GM23338 (cell line): ENCODE results near the gene PTPRN2. TPM values are rescaled to one million over a fixed set of nuclear protein-coding genes. Genes with fewer than 3 reads are reported as not detected.

Experiments used
- ATAC-seq: fragments of 200-7000 bp; cut with Tn5 transposase; 3 replicates; pipeline ENCODE4 v1.9.1; 2020
- DNase-seq: peaks from one replicate; pipeline ENCODE4 v3.0.0-alpha.2; 2015; ENCODE audit warnings: low spot score
- H2AFZ ChIP-seq: fragments of 200-600 bp; sonication (generic); 2 replicates; pipeline ENCODE4 v1.8.0; 2016; ENCODE audit warnings: antibody characterized with exemption, mild to moderate bottlenecking, moderate library complexity
- H3F3A ChIP-seq: fragments of 200-600 bp; sonication (generic); replicated peaks from 2 replicates; pipeline ENCODE4 v1.8.0; 2017; ENCODE audit warnings: antibody characterized with exemption, mixed run types, low read depth
- H3K27ac ChIP-seq: fragments of 200-600 bp; sonication (generic); 2 replicates; pipeline ENCODE4 v1.6.1; 2016; ENCODE audit warnings: low read depth
- H3K27me3 ChIP-seq: fragments of 200-600 bp; sonication (generic); 2 replicates; pipeline ENCODE4 v1.8.0; 2016; ENCODE audit warnings: mild to moderate bottlenecking, mixed run types, moderate library complexity; ENCODE audit not compliant: insufficient read depth
- H3K36me3 ChIP-seq: fragments of 200-600 bp; sonication (generic); 2 replicates; pipeline ENCODE4 v1.8.0; 2016; ENCODE audit warnings: mild to moderate bottlenecking; ENCODE audit not compliant: insufficient read depth
- H3K4me1 ChIP-seq: fragments of 200-600 bp; sonication (generic); 2 replicates; pipeline ENCODE4 v1.8.0; 2016; ENCODE audit warnings: mild to moderate bottlenecking, moderate library complexity; ENCODE audit not compliant: insufficient read depth
- H3K4me2 ChIP-seq: fragments of 200-600 bp; sonication (generic); 2 replicates; pipeline ENCODE4 v1.7.1; 2017; ENCODE audit warnings: mixed run types
- H3K4me3 ChIP-seq: fragments of 200-600 bp; sonication (generic); 2 replicates; pipeline ENCODE4 v1.6.1; 2016; ENCODE audit warnings: mixed run types
- H3K79me2 ChIP-seq: fragments of 200-600 bp; sonication (generic); replicated peaks from 2 replicates; pipeline ENCODE4 v1.8.0; 2017; ENCODE audit warnings: mild to moderate bottlenecking; ENCODE audit not compliant: insufficient read depth
- H3K9me2 ChIP-seq: fragments of 200-600 bp; sonication (generic); 2 replicates; pipeline ENCODE4 v1.8.0; 2017; ENCODE audit not compliant: insufficient read depth
- H4K20me1 ChIP-seq: fragments of 200-600 bp; sonication (generic); replicated peaks from 2 replicates; pipeline ENCODE4 v1.8.0; 2017; ENCODE audit warnings: mild to moderate bottlenecking; ENCODE audit not compliant: insufficient read depth
- H3K27ac Mint-ChIP-seq: 2 replicates; pipeline ENCODE4 v1.8.0; 2020; ENCODE audit warnings: inconsistent platforms, mild to moderate bottlenecking, moderate library complexity, mixed read lengths
- H3K27me3 Mint-ChIP-seq: 3 replicates; pipeline ENCODE4 v1.8.0; 2022; ENCODE audit warnings: low read depth, mild to moderate bottlenecking, moderate library complexity, mixed read lengths, inconsistent platforms; ENCODE audit not compliant: insufficient read depth, poor library complexity
- H3K36me3 Mint-ChIP-seq: 3 replicates; pipeline ENCODE4 v1.8.0; 2021; ENCODE audit warnings: low read depth, mild to moderate bottlenecking, inconsistent platforms, moderate library complexity, mixed read lengths
- H3K4me1 Mint-ChIP-seq: 3 replicates; pipeline ENCODE4 v1.8.0; 2020; ENCODE audit warnings: mild to moderate bottlenecking, inconsistent platforms, mixed read lengths
- H3K4me3 Mint-ChIP-seq: 3 replicates; pipeline ENCODE4 v1.8.0; 2021; ENCODE audit warnings: moderate library complexity, mild to moderate bottlenecking, inconsistent platforms, mixed read lengths
- H3K9me3 Mint-ChIP-seq: 3 replicates; pipeline ENCODE4 v1.8.0; 2020; ENCODE audit warnings: moderate library complexity, mild to moderate bottlenecking, inconsistent platforms, mixed read lengths
- CREB1 ChIP-seq: fragments of 250-450 bp; sonication (Bioruptor Pico); IDR thresholded peaks from 2 replicates; pipeline ENCODE4 v1.5.0; 2020; ENCODE audit warnings: low read depth, mild to moderate bottlenecking, moderate library complexity
- ETS1 ChIP-seq: IDR thresholded peaks from 2 replicates; pipeline ENCODE4 v1.6.1; 2016; ENCODE audit warnings: antibody characterized with exemption
- EZH2 ChIP-seq: fragments of 200-600 bp; sonication (generic); IDR thresholded peaks from one replicate; pipeline ENCODE4 v1.8.0; 2017; ENCODE audit warnings: antibody characterized with exemption, mild to moderate bottlenecking, low read depth; ENCODE audit not compliant: unreplicated experiment
- EZH2phosphoT487 ChIP-seq: fragments of 200-600 bp; sonication (generic); IDR thresholded peaks from one replicate; pipeline ENCODE4 v1.8.1; 2018; ENCODE audit warnings: antibody characterized with exemption; ENCODE audit not compliant: unreplicated experiment
- JUNB ChIP-seq: IDR thresholded peaks from one replicate; pipeline ENCODE4 v1.6.1; 2016; ENCODE audit warnings: antibody characterized with exemption; ENCODE audit not compliant: unreplicated experiment
- NANOG ChIP-seq: IDR thresholded peaks from 2 replicates; pipeline ENCODE4 v1.6.1; 2016; ENCODE audit warnings: antibody characterized with exemption, borderline replicate concordance
- POLR2AphosphoS5 ChIP-seq: IDR thresholded peaks from 2 replicates; pipeline ENCODE4 v1.6.1; 2016; ENCODE audit warnings: antibody characterized with exemption, low read depth
- STAT1 ChIP-seq: IDR thresholded peaks from one replicate; pipeline ENCODE4 v1.6.1; 2016; ENCODE audit warnings: antibody characterized with exemption; ENCODE audit not compliant: unreplicated experiment
- ZNF114 ChIP-seq: fragments of 250-450 bp; sonication (Bioruptor Pico); IDR thresholded peaks from 2 replicates; pipeline ENCODE4 v1.5.0; 2020; ENCODE audit warnings: mild to moderate bottlenecking, moderate library complexity
- ZNF331 ChIP-seq: fragments of 250-450 bp; sonication (Bioruptor Pico); IDR thresholded peaks from 2 replicates; pipeline ENCODE4 v1.5.0; 2020; ENCODE audit warnings: low read depth, mild to moderate bottlenecking, moderate library complexity
- polyA plus RNA-seq: library from polyadenylated mRNA; unstranded; fragments of >200 nt; fragmentation: Nextera tagmentation; extraction: Ambion mirVana; gene quantifications from 2 replicates; pipeline ENCODE4 v1.2.1, GENCODE V29; 2016
- total RNA-seq: library from RNA; depleted of rRNA; stranded (reverse); fragments of >200 nt; shearing (Covaris generic); gene quantifications from 2 replicates; pipeline ENCODE4 v1.2.3, GENCODE V29; 2014
- TF ChIP-seq, protein P1 (sequence below), 2 experiments: fragments of 200-600 bp in 1 of 2; sonication (generic) in 1 of 2; conservative IDR thresholded peaks; 2 replicates each; pipeline versions ENCODE4 v1.5.1 to v1.6.1; 2016 to 2017; ENCODE audit warnings: antibody characterized with exemption in 2 of 2, low read depth in 2 of 2, mild to moderate bottlenecking in 2 of 2, moderate library complexity in 1 of 2
- TF ChIP-seq, protein P2 (sequence below): fragments of 250-450 bp; sonication (Bioruptor Pico); IDR thresholded peaks from 2 replicates; pipeline ENCODE4 v1.5.0; 2020; ENCODE audit warnings: mild to moderate bottlenecking, moderate library complexity

Gene PTPRN2
- total and polyA plus RNA-seq, 2 experiments from 2014 or later: 0.87 to 4.0 TPM

GRCh38 chr7:157727964-157728615 lies 859.5 kb downstream of the PTPRN2 start:
- no peaks in the 10 kb centered on the region for H3K4me1 Mint-ChIP-seq
- no peak for DNase-seq
- H3K27ac Mint-ChIP-seq: no peak overlapping the region
- no peaks in the 10 kb centered on the region for H3K4me1 ChIP-seq
- H2AFZ ChIP-seq: no peak overlapping the region
- peaks cover 33% of the 10 kb centered on the region for H3K36me3 Mint-ChIP-seq
- H3K9me3 Mint-ChIP-seq: peaks cover 78% of the 10 kb centered on the region
- no peak overlapping the region for H3K4me3 Mint-ChIP-seq
- no peak overlapping the region for H3K27ac ChIP-seq
- no peaks in the 10 kb centered on the region for H3K27me3 ChIP-seq
- no peaks in the 10 kb centered on the region for H4K20me1 ChIP-seq
- TF ChIP-seq ZNF114 (CRISPR knock-in tag): no peak
- no peak for TF ChIP-seq JUNB
- no peak overlapping the region for H3K4me2 ChIP-seq
- no peaks in the 10 kb centered on the region for H3K36me3 ChIP-seq
- H3K9me2 ChIP-seq: no peaks in the 10 kb centered on the region
- no peak for ATAC-seq
- H3F3A ChIP-seq: no peaks in the 10 kb centered on the region
- H3K27me3 Mint-ChIP-seq: no peaks in the 10 kb centered on the region
- H3K79me2 ChIP-seq: no peaks in the 10 kb centered on the region
- H3K4me3 ChIP-seq: no peak overlapping the region

DNA sequence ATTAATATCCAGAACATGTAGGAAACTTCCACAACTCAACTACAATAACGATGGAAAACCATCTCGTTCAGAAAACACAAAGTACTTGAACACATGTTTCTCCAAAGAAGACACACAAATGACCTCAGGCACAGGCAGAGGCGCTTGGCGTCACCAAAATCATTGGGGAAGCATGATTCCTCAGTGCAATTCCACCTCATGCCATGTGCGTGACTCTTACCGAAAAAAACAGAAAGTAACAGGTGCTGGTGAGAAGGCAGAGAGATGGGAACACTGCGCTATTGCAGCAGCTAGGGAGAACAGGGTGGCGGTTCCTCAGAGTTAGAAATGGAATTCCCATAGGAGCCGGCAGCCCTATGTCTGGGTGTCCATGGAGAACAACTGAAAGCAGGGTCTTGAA lies 860.9 kb downstream of the PTPRN2 start:
- no peaks in the 10 kb centered on the region for H4K20me1 ChIP-seq
- Mint-ChIP-seq H3K4me1 (no peaks in the 10 kb centered on the region), H3K27me3 (no peaks in the 10 kb centered on the region), H3K27ac (no peak overlapping the region), H3K36me3 (peaks cover 41% of the 10 kb centered on the region), H3K9me3 (peaks cover 87% of the 10 kb centered on the region), H3K4me3 (no peak overlapping the region)
- H3K27ac ChIP-seq: no peak overlapping the region
- DNase-seq (no peak), ATAC-seq (no peak)
- H3K4me2 ChIP-seq: no peak overlapping the region
- no peaks in the 10 kb centered on the region for H3K79me2 ChIP-seq
- no peaks in the 10 kb centered on the region for H3K27me3 ChIP-seq
- no peaks in the 10 kb centered on the region for H3F3A ChIP-seq
- no peaks in the 10 kb centered on the region for H3K36me3 ChIP-seq
- no peaks in the 10 kb centered on the region for H3K4me1 ChIP-seq
- no peak for TF ChIP-seq ZNF331 (CRISPR knock-in tag)
- TF ChIP-seq ETS1: no peak
- no peak for TF ChIP-seq EZH2
- TF ChIP-seq STAT1: no peak
- TF ChIP-seq, protein P1, sequence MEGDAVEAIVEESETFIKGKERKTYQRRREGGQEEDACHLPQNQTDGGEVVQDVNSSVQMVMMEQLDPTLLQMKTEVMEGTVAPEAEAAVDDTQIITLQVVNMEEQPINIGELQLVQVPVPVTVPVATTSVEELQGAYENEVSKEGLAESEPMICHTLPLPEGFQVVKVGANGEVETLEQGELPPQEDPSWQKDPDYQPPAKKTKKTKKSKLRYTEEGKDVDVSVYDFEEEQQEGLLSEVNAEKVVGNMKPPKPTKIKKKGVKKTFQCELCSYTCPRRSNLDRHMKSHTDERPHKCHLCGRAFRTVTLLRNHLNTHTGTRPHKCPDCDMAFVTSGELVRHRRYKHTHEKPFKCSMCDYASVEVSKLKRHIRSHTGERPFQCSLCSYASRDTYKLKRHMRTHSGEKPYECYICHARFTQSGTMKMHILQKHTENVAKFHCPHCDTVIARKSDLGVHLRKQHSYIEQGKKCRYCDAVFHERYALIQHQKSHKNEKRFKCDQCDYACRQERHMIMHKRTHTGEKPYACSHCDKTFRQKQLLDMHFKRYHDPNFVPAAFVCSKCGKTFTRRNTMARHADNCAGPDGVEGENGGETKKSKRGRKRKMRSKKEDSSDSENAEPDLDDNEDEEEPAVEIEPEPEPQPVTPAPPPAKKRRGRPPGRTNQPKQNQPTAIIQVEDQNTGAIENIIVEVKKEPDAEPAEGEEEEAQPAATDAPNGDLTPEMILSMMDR (conservative IDR thresholded peaks at IDR 0.05; ENCODE audit: low read depth in 2 of 2): no peak
- no peak for TF ChIP-seq POLR2AphosphoS5
- TF ChIP-seq EZH2phosphoT487: no peak
- no peak for TF ChIP-seq CREB1 (CRISPR knock-in tag)
- no peak for TF ChIP-seq NANOG
- TF ChIP-seq, protein P2, sequence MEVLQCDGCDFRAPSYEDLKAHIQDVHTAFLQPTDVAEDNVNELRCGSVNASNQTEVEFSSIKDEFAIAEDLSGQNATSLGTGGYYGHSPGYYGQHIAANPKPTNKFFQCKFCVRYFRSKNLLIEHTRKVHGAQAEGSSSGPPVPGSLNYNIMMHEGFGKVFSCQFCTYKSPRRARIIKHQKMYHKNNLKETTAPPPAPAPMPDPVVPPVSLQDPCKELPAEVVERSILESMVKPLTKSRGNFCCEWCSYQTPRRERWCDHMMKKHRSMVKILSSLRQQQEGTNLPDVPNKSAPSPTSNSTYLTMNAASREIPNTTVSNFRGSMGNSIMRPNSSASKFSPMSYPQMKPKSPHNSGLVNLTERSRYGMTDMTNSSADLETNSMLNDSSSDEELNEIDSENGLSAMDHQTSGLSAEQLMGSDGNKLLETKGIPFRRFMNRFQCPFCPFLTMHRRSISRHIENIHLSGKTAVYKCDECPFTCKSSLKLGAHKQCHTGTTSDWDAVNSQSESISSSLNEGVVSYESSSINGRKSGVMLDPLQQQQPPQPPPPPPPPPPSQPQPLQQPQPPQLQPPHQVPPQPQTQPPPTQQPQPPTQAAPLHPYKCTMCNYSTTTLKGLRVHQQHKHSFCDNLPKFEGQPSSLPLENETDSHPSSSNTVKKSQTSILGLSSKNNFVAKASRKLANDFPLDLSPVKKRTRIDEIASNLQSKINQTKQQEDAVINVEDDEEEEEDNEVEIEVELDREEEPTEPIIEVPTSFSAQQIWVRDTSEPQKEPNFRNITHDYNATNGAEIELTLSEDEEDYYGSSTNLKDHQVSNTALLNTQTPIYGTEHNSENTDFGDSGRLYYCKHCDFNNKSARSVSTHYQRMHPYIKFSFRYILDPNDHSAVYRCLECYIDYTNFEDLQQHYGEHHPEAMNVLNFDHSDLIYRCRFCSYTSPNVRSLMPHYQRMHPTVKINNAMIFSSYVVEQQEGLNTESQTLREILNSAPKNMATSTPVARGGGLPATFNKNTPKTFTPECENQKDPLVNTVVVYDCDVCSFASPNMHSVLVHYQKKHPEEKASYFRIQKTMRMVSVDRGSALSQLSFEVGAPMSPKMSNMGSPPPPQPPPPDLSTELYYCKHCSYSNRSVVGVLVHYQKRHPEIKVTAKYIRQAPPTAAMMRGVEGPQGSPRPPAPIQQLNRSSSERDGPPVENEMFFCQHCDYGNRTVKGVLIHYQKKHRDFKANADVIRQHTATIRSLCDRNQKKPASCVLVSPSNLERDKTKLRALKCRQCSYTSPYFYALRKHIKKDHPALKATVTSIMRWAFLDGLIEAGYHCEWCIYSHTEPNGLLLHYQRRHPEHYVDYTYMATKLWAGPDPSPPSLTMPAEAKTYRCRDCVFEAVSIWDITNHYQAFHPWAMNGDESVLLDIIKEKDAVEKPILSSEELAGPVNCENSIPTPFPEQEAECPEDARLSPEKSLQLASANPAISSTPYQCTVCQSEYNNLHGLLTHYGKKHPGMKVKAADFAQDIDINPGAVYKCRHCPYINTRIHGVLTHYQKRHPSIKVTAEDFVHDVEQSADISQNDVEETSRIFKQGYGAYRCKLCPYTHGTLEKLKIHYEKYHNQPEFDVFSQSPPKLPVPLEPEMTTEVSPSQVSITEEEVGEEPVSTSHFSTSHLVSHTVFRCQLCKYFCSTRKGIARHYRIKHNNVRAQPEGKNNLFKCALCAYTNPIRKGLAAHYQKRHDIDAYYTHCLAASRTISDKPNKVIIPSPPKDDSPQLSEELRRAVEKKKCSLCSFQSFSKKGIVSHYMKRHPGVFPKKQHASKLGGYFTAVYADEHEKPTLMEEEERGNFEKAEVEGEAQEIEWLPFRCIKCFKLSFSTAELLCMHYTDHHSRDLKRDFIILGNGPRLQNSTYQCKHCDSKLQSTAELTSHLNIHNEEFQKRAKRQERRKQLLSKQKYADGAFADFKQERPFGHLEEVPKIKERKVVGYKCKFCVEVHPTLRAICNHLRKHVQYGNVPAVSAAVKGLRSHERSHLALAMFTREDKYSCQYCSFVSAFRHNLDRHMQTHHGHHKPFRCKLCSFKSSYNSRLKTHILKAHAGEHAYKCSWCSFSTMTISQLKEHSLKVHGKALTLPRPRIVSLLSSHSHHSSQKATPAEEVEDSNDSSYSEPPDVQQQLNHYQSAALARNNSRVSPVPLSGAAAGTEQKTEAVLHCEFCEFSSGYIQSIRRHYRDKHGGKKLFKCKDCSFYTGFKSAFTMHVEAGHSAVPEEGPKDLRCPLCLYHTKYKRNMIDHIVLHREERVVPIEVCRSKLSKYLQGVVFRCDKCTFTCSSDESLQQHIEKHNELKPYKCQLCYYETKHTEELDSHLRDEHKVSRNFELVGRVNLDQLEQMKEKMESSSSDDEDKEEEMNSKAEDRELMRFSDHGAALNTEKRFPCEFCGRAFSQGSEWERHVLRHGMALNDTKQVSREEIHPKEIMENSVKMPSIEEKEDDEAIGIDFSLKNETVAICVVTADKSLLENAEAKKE (CRISPR knock-in tag): no peak
- no peak overlapping the region for H3K4me3 ChIP-seq
- no peak overlapping the region for H2AFZ ChIP-seq
- H3K9me2 ChIP-seq: no peaks in the 10 kb centered on the region
